Ovary (tissue), 3 donors: ENCODE results near the gene NKAIN4.

Source experiments
- CTCF ChIP-seq, 3 donors: fragments of 450-650 bp in 2 of 3; fragments of 200-600 bp in 1 of 3; IDR thresholded peaks; one replicate each; pipeline versions ENCODE4 v1.5.1 to v1.8.0; 2016 to 2022; ENCODE audit warnings: antibody characterized with exemption in 3 of 3, mild to moderate bottlenecking in 1 of 3
- POLR2A ChIP-seq: fragments of 450-650 bp; IDR thresholded peaks from one replicate; pipeline ENCODE4 v1.6.1; 2017; ENCODE audit warnings: antibody characterized with exemption, mild to moderate bottlenecking, moderate library complexity
- donor health status: DM: no; HTN: no; CAD: no.

DNA sequence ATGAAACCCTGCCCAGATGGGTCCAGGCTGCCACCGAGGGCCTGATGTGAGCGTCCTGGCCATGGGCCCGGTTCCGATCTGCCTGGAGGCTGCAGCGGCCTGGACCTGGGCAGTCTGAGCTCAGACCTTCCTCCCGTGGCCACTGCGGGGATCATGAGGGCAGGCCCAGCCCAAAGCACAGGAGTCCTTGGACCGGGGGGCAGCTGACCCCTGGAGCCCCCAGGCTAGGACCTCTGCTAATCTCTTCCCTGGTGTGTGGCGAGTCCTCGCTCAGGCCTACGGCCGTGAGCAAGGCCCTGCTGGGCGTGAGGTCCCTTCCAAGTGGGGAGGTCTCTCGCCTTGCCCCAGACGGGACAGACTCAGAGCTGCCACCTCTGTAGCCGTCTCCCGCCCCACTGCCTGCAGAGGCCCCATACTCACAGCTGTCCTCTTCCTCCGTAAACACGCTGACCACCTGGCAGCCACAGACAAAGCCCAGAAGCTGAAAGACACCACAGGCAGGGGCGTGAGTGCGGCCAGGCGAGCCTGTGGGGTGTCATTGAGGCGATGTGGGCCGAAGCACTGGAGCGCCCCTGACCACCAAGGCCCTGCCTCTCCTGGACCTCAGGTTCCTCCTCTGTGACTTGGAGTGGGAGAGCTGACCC lies 10.5 kb downstream of the NKAIN4 start:
- TF ChIP-seq CTCF (IDR thresholded peaks at IDR 0.05) (no peak), POLR2A (no peak)
